HG03175 (cell line): ENCODE measurements around the gene DNAI7.

ENCODE experiments used
- ATAC-seq: cut with Tn5 transposase; IDR thresholded peaks from one replicate; pipeline ENCODE4 v1.9.1; 2021; ENCODE audit warnings: mild to moderate bottlenecking, moderate library complexity; ENCODE audit not compliant: unreplicated experiment

The DNAI7 gene

GRCh38 chr12:25107920-25108319 lies 87.0 kb downstream of the DNAI7 start:
- peak; percentile 95 for ATAC-seq

DNA sequence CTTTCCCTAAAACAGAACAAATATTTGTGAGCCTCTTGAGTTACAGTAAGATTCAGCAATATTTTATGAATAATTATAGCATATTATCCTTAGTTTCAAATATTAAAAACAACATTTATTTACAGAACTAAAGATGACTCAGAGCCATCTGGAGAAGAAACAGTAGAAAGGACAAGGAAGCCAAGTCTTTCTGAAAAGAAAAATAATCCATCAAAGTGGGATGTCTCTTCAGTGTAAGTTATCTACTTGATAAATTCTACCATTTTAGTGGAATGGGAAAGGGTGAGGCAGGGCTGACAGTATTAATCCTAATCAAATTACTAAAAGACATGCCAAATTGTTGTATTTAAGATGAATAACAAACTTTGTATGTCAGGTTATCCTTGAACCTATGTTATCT lies 88.1 kb downstream of the DNAI7 start:
- ATAC-seq, result no peak

DNA sequence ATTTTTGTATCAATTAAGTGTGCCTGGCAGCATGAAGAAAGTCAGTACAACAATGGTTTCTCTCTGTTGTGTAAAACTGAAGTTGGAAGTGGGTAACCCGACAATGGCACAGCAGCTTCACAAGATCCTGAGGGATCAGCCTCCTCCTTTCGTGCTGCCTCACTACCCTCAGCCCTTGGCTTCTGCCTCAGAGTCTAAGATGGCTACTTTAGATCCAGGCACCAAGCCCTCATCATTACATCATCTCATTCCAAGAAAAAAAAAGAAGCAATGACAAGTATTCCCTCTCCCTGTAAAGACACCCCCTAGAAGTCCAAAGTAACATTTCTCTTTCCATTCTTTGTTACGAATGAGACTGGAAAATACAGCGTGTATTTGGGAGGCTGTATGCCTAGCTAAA lies 92.6 kb downstream of the DNAI7 start:
- ATAC-seq, result no peak

DNA sequence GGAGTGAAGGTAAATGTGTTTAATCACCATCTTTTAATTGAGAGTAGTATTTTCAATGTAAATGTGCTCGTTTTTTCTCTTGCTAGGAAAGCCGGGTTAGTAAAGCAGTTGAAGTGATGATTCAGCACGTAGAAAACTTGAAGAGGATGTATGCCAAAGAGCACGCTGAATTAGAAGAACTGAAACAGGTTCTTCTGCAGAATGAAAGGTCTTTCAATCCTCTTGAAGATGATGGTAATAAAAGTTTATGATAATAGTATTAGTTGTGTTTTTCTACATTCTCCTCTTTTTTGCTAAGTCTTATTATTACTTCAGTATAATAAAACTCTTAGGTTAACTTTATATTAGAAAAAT lies 93.9 kb downstream of the DNAI7 start:
- peak; percentile 46 for ATAC-seq

- ATAC-seq, result no peak
Measured at GRCh38 chr12:25100194-25101091, 94.5 kb downstream of the DNAI7 start.

DNA sequence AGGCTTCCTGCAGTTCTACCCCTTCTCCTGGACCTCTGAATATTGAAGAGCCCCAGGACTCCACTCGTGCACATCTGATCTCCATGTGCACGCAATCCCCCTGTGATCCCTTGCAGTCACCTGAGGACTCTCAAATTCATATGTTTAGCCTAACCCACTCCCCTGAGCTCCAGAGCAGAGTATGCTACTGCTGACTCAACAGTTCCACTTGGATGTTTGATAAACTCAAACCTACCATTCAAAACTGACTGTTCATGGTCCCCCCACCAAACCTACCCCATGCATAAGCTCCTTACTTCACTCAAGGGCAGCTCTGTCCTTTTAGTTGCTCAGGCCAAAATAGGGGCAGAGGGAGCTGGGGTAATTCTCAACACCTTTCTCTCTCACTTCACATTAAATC lies 96.0 kb downstream of the DNAI7 start:
- no peak for ATAC-seq

- ATAC-seq, result no peak
Measured at GRCh38 chr12:25089738-25090137, 105.2 kb downstream of the DNAI7 start.

DNA sequence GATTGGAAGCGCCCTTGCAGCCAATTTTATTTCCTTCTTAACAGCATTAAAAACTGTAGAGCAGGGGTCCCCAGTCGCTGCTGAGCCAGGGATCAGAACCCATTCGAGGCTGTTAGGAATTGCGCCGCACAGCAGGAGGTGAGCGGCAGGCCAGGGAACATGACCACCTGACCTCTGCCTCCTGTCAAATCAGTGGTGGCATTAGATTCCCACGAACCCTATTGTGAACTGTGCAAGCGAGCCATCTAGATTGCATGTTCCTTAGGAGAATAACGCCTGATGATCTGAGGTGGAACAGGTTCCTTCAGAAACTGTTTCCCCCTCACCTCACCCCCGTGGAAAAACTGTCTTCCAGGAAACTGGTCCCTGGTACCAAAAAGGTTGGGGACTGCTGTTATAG lies 107.4 kb downstream of the DNAI7 start:
- no peak for ATAC-seq

DNA sequence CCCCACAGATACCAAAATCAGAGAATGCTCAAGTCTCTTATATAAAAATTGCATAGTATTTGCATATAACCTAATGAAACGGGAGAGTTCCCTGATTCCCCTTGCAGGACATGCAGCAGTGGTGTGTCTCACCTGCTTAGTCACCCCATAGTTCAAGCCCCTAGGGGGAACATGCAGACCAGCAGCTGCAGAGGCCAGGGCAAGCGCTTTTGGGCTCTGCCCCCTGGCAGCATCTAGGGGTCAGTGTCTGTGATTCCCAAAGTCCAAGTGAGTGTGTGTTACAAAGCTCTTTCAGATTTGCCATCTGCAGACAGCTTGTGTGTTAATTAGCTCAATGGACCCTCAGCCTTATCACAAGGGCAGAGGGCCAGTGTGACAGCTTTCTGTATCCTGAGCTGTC lies 110.1 kb downstream of the DNAI7 start:
- ATAC-seq, result no peak

GRCh38 chr12:25083211-25083610 lies 111.7 kb downstream of the DNAI7 start:
- ATAC-seq, result no peak

DNA sequence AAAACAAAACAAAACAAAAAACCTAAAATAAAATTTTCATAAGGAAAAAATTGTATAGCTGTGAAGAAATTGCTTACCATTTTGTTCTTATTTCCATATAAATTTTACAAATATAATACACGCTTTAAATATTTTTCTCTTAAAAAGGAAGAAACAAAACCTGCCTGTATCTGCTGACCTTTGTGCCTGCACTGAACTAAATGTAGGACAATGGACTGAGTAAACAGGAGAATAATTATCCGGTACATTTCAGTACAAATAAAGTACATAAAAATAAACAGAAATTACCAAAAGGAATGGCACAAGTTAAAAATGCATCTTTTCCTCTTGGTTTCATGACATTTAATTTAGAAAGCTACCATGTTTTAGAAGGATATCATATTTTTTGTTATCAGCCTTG lies 112.3 kb downstream of the DNAI7 start:
- no peak for ATAC-seq

- ATAC-seq, result no peak
Measured at GRCh38 chr12:25079393-25079792, 115.6 kb downstream of the DNAI7 start.

- peak; percentile 66 for ATAC-seq
Measured at GRCh38 chr12:25074954-25075353, 120.0 kb downstream of the DNAI7 start.

GRCh38 chr12:25074113-25074512 lies 120.8 kb downstream of the DNAI7 start:
- ATAC-seq, result no peak

DNA sequence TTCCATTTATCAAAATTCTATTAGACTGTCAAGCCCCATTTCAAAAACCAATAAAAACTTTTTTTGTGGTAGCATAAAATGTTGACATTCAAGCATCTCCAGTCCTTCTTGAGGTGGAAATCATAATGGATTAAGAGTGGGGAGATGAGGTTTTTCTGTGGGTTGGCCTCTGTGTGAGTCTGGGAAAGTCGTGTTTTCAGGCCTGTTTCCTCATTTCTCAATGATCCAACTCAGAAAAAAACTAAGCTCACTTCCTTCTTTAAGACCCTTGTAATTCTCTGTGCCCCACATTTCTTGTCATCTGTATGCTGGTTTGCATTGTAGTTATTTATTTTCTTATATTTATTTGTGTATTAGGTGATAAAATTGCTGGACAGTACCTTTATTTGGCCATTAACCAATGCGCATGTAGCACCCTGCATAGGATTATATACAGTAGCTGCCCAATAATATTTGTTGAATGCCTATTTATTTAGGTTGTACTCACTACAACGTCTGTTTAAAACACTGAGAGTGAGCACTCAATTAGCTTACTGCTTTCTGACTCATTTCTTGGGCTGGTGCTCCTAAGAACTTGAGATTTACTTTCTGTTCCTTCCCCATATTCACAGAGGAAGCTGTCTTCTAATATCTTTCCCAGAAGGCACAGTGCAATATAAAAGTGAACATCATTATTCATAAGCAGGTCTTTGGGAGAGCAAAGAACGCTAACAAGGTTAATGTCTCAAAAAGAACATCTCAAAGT lies 121.9 kb downstream of the DNAI7 start:
- ATAC-seq, result no peak

DNA sequence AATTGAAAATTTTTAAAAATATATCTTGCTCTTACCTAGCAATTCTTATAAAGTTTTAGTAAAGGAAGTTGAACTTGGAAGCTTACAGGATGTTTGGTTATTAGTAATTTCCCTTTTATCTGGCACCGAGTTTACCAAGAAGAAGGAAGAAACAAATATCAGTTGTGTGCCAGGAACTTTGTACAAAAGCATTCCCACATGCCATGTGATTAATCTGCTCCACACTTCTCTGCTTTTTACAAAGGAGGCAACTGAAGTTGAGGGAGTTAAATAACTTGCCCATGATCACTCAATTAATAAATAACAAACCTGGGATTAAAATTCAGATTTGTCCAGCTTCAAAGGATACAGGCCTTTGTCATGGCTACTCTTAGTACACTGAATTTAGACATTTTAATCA lies 123.6 kb downstream of the DNAI7 start:
- ATAC-seq, result no peak

DNA sequence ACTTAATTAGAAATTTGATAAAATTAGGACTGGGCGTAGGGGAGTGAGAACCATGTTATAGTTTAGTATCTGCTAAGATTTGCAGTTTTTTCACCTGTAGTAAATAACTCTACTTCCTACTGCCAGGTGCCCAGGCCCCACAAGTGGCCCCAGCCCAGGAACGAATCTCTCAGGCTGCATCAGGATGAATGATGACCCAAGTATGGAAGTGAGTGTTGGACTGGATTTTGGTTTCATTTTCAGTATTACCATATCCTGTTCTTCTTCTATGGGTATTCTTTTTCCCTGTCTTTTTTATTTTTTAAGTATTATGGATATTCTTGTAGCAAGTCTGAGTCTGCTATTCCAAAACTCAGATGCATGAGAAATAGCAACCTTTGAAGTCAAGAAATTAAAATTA lies 125.7 kb downstream of the DNAI7 start:
- no peak for ATAC-seq

GRCh38 chr12:25065035-25065434 lies 129.9 kb downstream of the DNAI7 start:
- no peak for ATAC-seq

DNA sequence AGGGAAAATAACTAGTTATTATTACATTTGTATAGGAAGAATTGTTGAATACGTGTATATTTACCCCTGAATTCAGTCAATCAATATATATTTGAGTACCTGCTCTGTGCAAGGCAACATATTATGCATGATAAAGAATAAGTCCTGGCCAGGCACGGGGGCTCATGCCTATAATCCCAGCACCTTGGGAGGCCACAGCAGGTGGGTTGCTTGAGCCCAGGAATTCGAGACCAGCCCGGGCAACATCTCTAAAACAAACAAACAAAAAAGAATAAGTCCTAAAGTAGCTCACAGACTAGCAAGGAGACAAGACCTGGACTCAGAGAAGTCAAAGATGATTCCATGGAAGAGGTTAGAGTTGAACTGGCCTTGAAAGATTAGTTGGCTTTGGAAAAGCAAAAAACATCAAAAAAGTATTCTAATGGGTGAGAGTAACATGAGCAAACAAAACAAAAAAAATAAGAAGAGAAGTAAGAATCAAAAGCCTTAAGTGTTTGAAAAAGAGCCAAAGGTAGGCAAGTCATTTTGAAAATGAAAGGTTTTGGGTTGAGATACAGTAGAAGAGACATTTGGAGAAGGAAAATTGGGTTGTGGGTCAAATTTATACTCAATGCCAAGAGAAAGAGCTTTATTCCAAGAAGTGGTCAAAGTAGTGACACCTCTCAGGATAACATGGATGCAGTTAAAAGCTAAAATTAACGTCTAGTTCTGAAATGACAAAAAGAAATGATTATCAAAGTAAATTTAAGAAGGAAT lies 130.9 kb downstream of the DNAI7 start:
- no peak for ATAC-seq

DNA sequence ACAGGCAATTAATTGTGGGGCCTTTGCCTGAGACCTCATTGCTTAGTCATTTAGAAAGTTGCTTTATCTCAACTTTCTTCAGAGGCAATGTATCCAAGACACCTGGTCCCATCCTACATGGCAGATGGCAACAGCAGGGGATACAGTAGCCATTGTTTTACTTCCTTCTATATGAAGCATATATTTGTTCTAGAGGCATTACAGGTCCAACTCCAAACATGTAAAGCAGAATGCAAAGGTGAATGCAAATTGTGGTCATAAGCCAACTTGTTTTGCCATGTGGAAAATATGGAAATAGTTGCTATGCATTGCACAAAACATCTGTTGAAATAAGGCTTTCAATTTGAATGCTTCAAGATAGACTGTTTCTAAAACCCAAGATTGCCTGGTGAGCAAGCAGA lies 136.3 kb downstream of the DNAI7 start:
- peak; percentile 60 for ATAC-seq
